Measurements from ENCODE around the gene GPR78.
A peak's percentile ranks its signal among the peaks of the same experiment; 100 is the strongest.

GPR78 gene, protein sequence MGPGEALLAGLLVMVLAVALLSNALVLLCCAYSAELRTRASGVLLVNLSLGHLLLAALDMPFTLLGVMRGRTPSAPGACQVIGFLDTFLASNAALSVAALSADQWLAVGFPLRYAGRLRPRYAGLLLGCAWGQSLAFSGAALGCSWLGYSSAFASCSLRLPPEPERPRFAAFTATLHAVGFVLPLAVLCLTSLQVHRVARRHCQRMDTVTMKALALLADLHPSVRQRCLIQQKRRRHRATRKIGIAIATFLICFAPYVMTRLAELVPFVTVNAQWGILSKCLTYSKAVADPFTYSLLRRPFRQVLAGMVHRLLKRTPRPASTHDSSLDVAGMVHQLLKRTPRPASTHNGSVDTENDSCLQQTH

DNA sequence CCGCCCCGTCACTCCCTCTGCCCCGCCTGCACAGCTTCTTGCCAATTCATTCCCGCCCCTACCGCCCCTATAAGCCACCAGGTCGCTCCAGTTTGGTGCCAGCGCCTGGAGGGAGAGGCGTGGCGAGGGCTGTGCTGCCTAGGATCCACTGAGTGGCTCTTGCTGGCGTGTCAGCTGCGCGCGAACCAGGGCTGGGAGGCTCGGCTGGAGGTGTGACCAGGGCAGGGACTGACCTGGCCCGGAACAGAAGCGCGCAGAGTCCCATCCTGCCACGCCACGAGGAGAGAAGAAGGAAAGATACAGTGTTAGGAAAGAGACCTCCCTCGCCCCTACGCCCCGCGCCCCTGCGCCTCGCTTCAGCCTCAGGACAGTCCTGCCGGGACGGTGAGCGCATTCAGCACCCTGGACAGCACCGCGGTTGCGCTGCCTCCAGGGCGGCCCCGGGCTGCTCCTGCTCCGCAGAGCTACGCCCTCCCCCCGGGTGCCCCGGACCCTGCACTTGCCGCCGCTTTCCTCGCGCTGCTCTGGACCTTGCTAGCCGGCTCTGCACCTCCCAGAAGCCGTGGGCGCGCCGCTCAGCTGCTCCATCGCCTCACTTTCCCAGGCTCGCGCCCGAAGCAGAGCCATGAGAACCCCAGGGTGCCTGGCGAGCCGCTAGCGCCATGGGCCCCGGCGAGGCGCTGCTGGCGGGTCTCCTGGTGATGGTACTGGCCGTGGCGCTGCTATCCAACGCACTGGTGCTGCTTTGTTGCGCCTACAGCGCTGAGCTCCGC, at the start of gene GPR78:
Gene GPR78 (plus strand): TSS at position 72 of the 773 bp plus-strand sequence. CDS start 591 bp downstream, at position 663.
- TF ChIP-seq, protein P1, sequence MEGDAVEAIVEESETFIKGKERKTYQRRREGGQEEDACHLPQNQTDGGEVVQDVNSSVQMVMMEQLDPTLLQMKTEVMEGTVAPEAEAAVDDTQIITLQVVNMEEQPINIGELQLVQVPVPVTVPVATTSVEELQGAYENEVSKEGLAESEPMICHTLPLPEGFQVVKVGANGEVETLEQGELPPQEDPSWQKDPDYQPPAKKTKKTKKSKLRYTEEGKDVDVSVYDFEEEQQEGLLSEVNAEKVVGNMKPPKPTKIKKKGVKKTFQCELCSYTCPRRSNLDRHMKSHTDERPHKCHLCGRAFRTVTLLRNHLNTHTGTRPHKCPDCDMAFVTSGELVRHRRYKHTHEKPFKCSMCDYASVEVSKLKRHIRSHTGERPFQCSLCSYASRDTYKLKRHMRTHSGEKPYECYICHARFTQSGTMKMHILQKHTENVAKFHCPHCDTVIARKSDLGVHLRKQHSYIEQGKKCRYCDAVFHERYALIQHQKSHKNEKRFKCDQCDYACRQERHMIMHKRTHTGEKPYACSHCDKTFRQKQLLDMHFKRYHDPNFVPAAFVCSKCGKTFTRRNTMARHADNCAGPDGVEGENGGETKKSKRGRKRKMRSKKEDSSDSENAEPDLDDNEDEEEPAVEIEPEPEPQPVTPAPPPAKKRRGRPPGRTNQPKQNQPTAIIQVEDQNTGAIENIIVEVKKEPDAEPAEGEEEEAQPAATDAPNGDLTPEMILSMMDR (IDR thresholded peaks at IDR 0.05) = no peak
- Mint-ChIP-seq H3K27ac (no peak within 1 kb of the TSS), H3K9me3 (no peaks in the 10 kb centered on the region), H3K36me3 (ENCODE audit: low read depth) (no peaks in the 10 kb centered on the region), H3K4me1 (no peaks in the 10 kb centered on the region), H3K27me3 (ENCODE audit: low read depth, poor library complexity) (peaks cover 94% of the 10 kb centered on the region), H3K4me3 (no peak within 1 kb of the TSS)
- peak; percentile 99 for DNase-seq

DNA sequence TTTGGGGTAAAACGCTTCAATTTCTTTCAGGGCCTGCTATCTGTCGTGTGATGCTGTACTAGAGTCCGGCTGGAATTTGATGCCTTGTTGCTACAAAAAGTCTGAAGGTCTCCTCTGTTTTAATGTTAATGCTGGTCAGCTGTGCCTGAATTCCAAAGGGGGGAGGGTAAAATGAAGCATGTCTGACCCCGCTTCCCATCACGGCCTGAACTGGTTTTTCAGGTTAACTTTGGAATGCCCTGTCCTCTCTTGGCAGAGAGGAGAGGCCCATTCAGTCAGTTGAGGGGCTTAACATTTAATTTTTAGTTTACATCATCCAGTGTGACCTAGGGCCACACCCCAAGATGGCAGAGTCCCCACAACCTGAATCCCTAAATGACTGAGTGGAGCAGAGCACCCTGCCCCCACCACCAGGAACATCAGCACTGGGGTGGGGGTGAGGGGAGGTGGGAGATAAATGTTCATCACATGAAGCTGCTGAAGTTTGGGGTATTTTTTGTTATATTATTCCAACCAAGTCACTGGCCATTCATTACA, 47.9 kb upstream of the GPR78 start:
- H3K27ac Mint-ChIP-seq = no peak overlapping the region
- H3K9me3 Mint-ChIP-seq = peaks cover 16% of the 10 kb centered on the region
- no peaks in the 10 kb centered on the region for H3K36me3 Mint-ChIP-seq (ENCODE audit: low read depth)
- DNase-seq = no peak
- no peak overlapping the region for H3K4me3 Mint-ChIP-seq
- TF ChIP-seq, protein P1 (IDR thresholded peaks at IDR 0.05) = no peak
- peaks cover 3% of the 10 kb centered on the region for H3K27me3 Mint-ChIP-seq (ENCODE audit: low read depth, poor library complexity)
- peaks cover 11% of the 10 kb centered on the region for H3K4me1 Mint-ChIP-seq

DNA sequence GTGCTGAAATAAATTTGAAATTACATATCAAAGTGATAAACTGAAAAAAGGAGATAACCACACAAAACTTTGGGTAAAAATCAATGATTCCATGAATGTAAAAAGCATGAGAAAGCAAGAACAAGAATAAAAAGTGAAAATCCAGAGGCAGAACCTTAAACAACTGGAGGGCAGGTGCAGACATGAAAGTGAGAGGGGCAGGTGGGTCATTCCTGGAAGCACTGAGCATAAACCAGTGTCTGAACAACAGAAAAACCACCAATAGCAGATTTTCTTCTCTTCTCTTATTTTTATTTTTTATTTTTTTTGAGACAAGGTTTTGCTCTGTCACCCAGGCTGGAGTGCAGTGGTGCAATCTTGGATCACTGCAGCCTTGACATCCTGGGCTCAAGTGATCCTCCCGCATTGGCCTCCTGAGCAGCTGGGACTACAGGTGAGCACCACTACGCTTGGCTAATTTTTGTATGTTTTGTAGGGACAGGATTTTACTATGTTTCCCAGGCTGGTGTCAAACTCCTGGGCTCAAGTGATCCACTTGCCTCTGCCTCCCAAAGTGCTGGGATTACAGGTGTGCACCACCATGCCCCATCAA, 46.8 kb upstream of the GPR78 start:
- TF ChIP-seq, protein P1 (IDR thresholded peaks at IDR 0.05) = no peak
- Mint-ChIP-seq H3K27ac (no peak overlapping the region), H3K4me3 (no peak overlapping the region), H3K9me3 (peaks cover 16% of the 10 kb centered on the region), H3K4me1 (peaks cover 11% of the 10 kb centered on the region), H3K36me3 (ENCODE audit: low read depth) (no peaks in the 10 kb centered on the region), H3K27me3 (ENCODE audit: low read depth, poor library complexity) (peaks cover 3% of the 10 kb centered on the region)
- DNase-seq = no peak

DNA sequence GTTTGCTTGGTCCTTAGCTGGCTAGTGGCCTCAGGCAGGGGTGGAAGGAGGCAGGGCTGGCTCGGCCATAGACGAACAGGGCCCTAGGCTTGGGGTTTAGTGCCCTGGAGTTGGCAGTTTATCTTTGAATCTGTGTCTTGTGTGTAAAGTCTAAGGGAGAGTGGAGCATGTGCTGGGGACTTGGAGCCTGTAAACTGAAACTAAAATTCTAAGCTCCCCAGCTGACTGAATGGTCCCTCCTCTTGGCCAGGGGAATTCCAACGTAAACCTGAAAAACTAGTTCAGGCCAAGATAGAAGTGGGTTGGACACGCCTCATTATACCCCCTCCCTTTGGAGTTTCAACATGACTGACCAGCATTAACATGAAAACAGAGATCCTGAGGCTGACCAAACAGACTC, 46.1 kb upstream of the GPR78 start:
- H3K9me3 Mint-ChIP-seq = peaks cover 12% of the 10 kb centered on the region
- peaks cover 11% of the 10 kb centered on the region for H3K4me1 Mint-ChIP-seq
- H3K27me3 Mint-ChIP-seq (ENCODE audit: low read depth, poor library complexity) = peaks cover 3% of the 10 kb centered on the region
- peak overlapping the region; percentile 49 for H3K27ac Mint-ChIP-seq
- TF ChIP-seq, protein P1 (IDR thresholded peaks at IDR 0.05) = no peak
- H3K4me3 Mint-ChIP-seq = no peak overlapping the region
- DNase-seq = no peak
- no peaks in the 10 kb centered on the region for H3K36me3 Mint-ChIP-seq (ENCODE audit: low read depth)

DNA sequence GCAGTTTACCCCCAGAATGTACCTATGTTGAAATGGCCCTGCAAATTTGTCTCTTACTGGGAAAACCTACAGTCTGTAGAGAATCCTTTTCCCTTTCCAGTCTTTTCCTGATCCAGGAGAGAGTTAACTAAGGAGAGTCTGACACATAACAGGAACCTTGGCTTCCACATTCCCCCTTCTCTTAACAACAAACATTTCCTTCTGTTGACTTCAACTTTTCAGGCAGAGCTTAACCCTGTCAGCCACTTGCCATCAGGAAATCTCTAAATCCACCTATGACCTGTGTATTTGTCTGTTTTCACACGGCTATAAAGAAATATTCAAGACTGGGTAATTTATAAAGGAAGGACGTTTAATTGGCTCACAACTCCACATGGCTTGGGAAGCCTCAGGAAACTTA, 45.6 kb upstream of the GPR78 start:
- DNase-seq = no peak
- H3K27me3 Mint-ChIP-seq (ENCODE audit: low read depth, poor library complexity) = peaks cover 3% of the 10 kb centered on the region
- TF ChIP-seq, protein P1 (IDR thresholded peaks at IDR 0.05) = no peak
- peaks cover 11% of the 10 kb centered on the region for H3K4me1 Mint-ChIP-seq
- H3K36me3 Mint-ChIP-seq (ENCODE audit: low read depth) = no peaks in the 10 kb centered on the region
- H3K4me3 Mint-ChIP-seq = no peak overlapping the region
- peak overlapping the region; percentile 3 for H3K27ac Mint-ChIP-seq
- peaks cover 8% of the 10 kb centered on the region for H3K9me3 Mint-ChIP-seq
